A549 (cell line): ENCODE measurements around the gene ASPG. TPM values are rescaled to one million over a fixed set of nuclear protein-coding genes. Genes with fewer than 3 reads are reported as not detected.

Experiments
- ATAC-seq, 2 experiments: fragments of 200-7000 bp in 1 of 2; fragments of >200 bp in 1 of 2; cut with Nextera tagmentation in 1 of 2; cut with Tn5 transposase in 1 of 2; 3 replicates each; pipeline versions ENCODE4 v1.8.0 to v1.9.1; 2018 to 2020; ENCODE audit warnings: mild to moderate bottlenecking in 1 of 2, moderate library complexity in 1 of 2
- CTCF ChIA-PET: fragments of 300-600 bp; sonication (Branson Sonifier 250); formaldehyde crosslinking; extraction: SDS; loops from one replicate; lab custom pipeline; 2021; ENCODE audit warnings: antibody characterized with exemption, inconsistent platforms; lab: Yijun Ruan, JAX
- POLR2A ChIA-PET: fragments of 350-600 bp; formaldehyde crosslinking; extraction: SDS; loops from one replicate; lab custom pipeline; 2021; ENCODE audit warnings: antibody characterized with exemption, inconsistent platforms; lab: Yijun Ruan, JAX
- DNase-seq, 2 experiments: peaks; one replicate each; pipeline versions ENCODE4 v3.0.0 to v3.0.0-alpha.2; 2011 to 2016; ENCODE audit warnings: low read depth in 1 of 2, low spot score in 1 of 2
- FAIRE-seq: peaks from 2 replicates; lab custom pipeline; 2011; peaks lifted over from hg19 to GRCh38; lab: Jason Lieb, UNC
- H3K27ac ChIP-seq, 2 experiments: fragments of >200 bp; sonication (Bioruptor Twin); formaldehyde crosslinking; 3 replicates each; pipeline ENCODE4 v1.5.1; 2016 to 2017
- H3K4me1 ChIP-seq: fragments of >200 bp; sonication (Bioruptor Twin); formaldehyde crosslinking; 3 replicates; pipeline ENCODE4 v1.6.1; 2016
- H3K4me2 ChIP-seq: fragments of >200 bp; sonication (Bioruptor Twin); formaldehyde crosslinking; 3 replicates; pipeline ENCODE4 v1.6.1; 2016
- H3K4me3 ChIP-seq: fragments of >200 bp; sonication (Bioruptor Twin); formaldehyde crosslinking; 3 replicates; pipeline ENCODE4 v1.5.1; 2016
- H3K9me3 ChIP-seq: fragments of >200 bp; sonication (Bioruptor Twin); formaldehyde crosslinking; 3 replicates; pipeline ENCODE4 v1.6.1; 2016
- CHD4 ChIP-seq: fragments of 200-600 bp; sonication (generic); IDR thresholded peaks from 2 replicates; pipeline ENCODE4 v1.6.1; 2016; ENCODE audit warnings: antibody characterized with exemption, mild to moderate bottlenecking, borderline replicate concordance
- EHMT2 ChIP-seq: fragments of 200-600 bp; sonication (generic); IDR thresholded peaks from 2 replicates; pipeline ENCODE4 v1.6.1; 2016; ENCODE audit warnings: antibody characterized with exemption, low read depth, mild to moderate bottlenecking, moderate library complexity
- EP300 ChIP-seq, 2 experiments: fragments of >200 bp; sonication (Bioruptor Twin); formaldehyde crosslinking; IDR thresholded peaks; 2 replicates in 1 of 2; 3 replicates in 1 of 2; pipeline ENCODE4 v1.6.1; 2016 to 2017
- ESRRA ChIP-seq: fragments of 150-350 bp; IDR thresholded peaks from 2 replicates; pipeline ENCODE4 v1.6.1; 2014; ENCODE audit warnings: mild to moderate bottlenecking, low read length, borderline replicate concordance
- FOXS1 ChIP-seq: fragments of 250-450 bp; sonication (Bioruptor Pico); IDR thresholded peaks from 2 replicates; pipeline ENCODE4 v1.5.0; 2020; ENCODE audit warnings: mild to moderate bottlenecking, moderate library complexity
- HOXA7 ChIP-seq: fragments of 250-450 bp; sonication (Bioruptor Pico); IDR thresholded peaks from 2 replicates; pipeline ENCODE4 v1.5.0; 2020; ENCODE audit warnings: mild to moderate bottlenecking, moderate library complexity
- JUNB ChIP-seq: fragments of >200 bp; sonication (Bioruptor Twin); formaldehyde crosslinking; IDR thresholded peaks from 2 replicates; pipeline ENCODE4 v1.6.1; 2016
- KDM1A ChIP-seq: fragments of 200-600 bp; sonication (generic); IDR thresholded peaks from 2 replicates; pipeline ENCODE4 v1.6.1; 2016; ENCODE audit warnings: low read depth, mild to moderate bottlenecking
- KDM5A ChIP-seq: fragments of 200-600 bp; sonication (generic); IDR thresholded peaks from 2 replicates; pipeline ENCODE4 v1.6.1; 2016; ENCODE audit warnings: antibody characterized with exemption, mild to moderate bottlenecking
- MAX ChIP-seq: IDR thresholded peaks from 2 replicates; pipeline ENCODE4 v1.6.1; 2012
- MAZ ChIP-seq: fragments of 150-350 bp; IDR thresholded peaks from 2 replicates; pipeline ENCODE4 v1.6.1; 2014; ENCODE audit warnings: antibody characterized with exemption, low read depth, low read length, borderline replicate concordance
- NFE2L2 ChIP-seq: fragments of 150-350 bp; conservative IDR thresholded peaks from 2 replicates; pipeline ENCODE4 v1.6.1; 2014; ENCODE audit warnings: low read length
- NPAS2 ChIP-seq: fragments of 250-450 bp; sonication (Bioruptor Pico); IDR thresholded peaks from 2 replicates; pipeline ENCODE4 v1.8.0; 2022; ENCODE audit warnings: mild to moderate bottlenecking, moderate library complexity, borderline replicate concordance
- PHF8 ChIP-seq: fragments of 200-600 bp; sonication (generic); IDR thresholded peaks from 2 replicates; pipeline ENCODE4 v1.6.1; 2016; ENCODE audit warnings: low read depth, mild to moderate bottlenecking, antibody characterized with exemption, moderate library complexity, borderline replicate concordance
- POLR2AphosphoS2 ChIP-seq: conservative IDR thresholded peaks from 2 replicates; pipeline ENCODE4 v1.6.1; 2012; ENCODE audit warnings: low read length, improper control_type of control experiment, inconsistent platforms
- RARB ChIP-seq: fragments of 250-450 bp; sonication (Bioruptor Pico); IDR thresholded peaks from 2 replicates; pipeline ENCODE4 v1.8.0; 2021; ENCODE audit warnings: mild to moderate bottlenecking, moderate library complexity
- RCOR1 ChIP-seq: fragments of 150-350 bp; IDR thresholded peaks from 2 replicates; pipeline ENCODE4 v1.6.1; 2014; ENCODE audit warnings: antibody characterized with exemption, low read length, low read depth
- WGBS: methylation state at CpG from one replicate; pipeline ENCODE4 v1.1.6; 2017; ENCODE audit errors: missing lambda C conversion rate; 5-methylcytosine and 5-hydroxymethylcytosine counted together
- polyA plus RNA-seq, 4 experiments: library from polyadenylated mRNA; depleted of rRNA in 3 of 4; stranded (reverse); fragments of >200 nt; fragmentation: RNase III in 1 of 4; extraction: RNeasy Plus Mini Kit Qiagen cat#74134 plus additional on column Dnase treatment in 1 of 4; gene quantifications; 2 replicates in 3 of 4; 3 replicates in 1 of 4; pipeline ENCODE4 v1.2.3, GENCODE V29; 2011 to 2017
- TF ChIP-seq, protein P1 (sequence below): fragments of 200-600 bp; sonication (generic); IDR thresholded peaks from 2 replicates; pipeline ENCODE4 v1.6.1; 2016; ENCODE audit warnings: antibody characterized with exemption, mild to moderate bottlenecking, moderate library complexity
- TF ChIP-seq, protein P2 (sequence below): fragments of >200 bp; sonication (Bioruptor Twin); formaldehyde crosslinking; IDR thresholded peaks from 3 replicates; pipeline ENCODE4 v1.5.1; 2016

ASPG gene
- polyA plus RNA-seq, 2 of the 4 experiments (the other 2 are of a cell fraction): not detected

DNA sequence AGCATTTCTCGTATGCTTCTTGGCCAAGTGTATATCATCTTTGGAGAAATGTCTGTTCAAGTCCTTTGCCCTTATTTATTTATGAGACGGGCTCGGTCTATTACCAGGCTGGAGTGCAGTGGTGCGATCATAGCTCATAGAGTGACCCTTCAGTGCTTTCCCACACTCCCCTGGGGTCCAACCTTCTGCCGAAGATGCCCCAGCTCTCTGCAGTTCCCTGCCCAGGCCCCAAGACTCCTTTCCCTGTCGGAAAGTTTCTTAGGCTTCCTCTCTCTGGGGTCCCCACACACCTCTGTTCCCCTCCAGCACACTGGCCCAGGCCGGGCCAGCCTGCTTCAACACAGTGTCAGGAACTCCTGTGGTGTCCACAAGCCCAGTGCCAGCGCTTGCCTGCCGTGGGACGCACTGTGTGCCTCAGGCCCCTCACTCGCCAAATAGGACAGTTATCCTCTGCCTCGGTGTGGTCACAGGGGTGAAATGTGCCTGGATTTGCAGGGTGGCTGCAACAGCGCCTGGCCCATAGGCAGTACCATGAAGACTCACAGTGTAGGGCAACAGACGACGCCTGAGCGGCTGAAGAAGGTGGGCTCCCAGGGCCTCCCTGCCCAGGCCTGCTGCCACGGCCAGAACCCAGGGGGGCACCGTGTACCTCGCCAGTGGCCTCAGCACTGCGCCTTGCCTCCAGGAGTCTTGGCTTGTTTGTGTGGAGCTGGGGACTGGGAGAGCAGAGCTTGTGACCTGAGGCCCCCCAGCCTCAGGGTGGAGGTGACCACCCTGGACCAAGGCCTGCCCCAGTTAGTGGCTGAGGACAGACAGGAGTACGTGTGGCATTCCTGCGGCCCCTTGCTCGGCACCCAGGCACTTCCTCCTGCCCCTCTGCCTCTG lies 4.9 kb upstream of the ASPG start:
- H3K4me1 ChIP-seq: no peaks in the 10 kb centered on the region; the same call in 2 of the 3 replicates
- FAIRE-seq (no peak), ATAC-seq (no peak), DNase-seq (no peak)
- H3K4me2 ChIP-seq: no peak overlapping the region
- H3K27ac ChIP-seq: no peak overlapping the region
- H3K4me3 ChIP-seq: no peak overlapping the region
- 65% methylated on average over 15 of the region's 23 CpGs for WGBS
- ChIA-PET POLR2A (no interaction called here), CTCF (interaction anchor here (1.9 to 6.1 kb wide), 2 partner anchors 14 to 482 kb away, joined by 6 to 112 read pairs; no protein-coding TSS in a partner anchor)
- no peaks in the 10 kb centered on the region for H3K9me3 ChIP-seq
- TF ChIP-seq RCOR1 (no peak), POLR2AphosphoS2 (no peak)

GRCh38 chr14:104081261-104081835 lies 4.2 kb upstream of the ASPG start:
- Histone ChIP-seq H3K4me3 (no peak overlapping the region), H3K27ac (no peak overlapping the region), H3K4me1 (no peaks in the 10 kb centered on the region; the same call in 2 of the 3 replicates), H3K9me3 (no peaks in the 10 kb centered on the region), H3K4me2 (no peak overlapping the region)
- POLR2A ChIA-PET: no interaction called here
- FAIRE-seq (no peak), DNase-seq (no peak), ATAC-seq (no peak)
- WGBS: 65% methylated on average over 17 of the region's 17 CpGs
- TF ChIP-seq ESRRA (no peak), JUNB (no peak), KDM1A (no peak), MAZ (no peak), FOXS1 (CRISPR knock-in tag) (no peak), EHMT2 (no peak), CHD4 (no peak)
- CTCF ChIA-PET: interaction anchor here (1.9 to 6.1 kb wide), 3 partner anchors 13 to 482 kb away, joined by 6 to 112 read pairs (median 24); no protein-coding TSS in a partner anchor

GRCh38 chr14:104081951-104082464 lies 3.5 kb upstream of the ASPG start:
- POLR2A ChIA-PET: no interaction called here
- DNase-seq (no peak), FAIRE-seq (no peak)
- H3K4me2 ChIP-seq: no peak overlapping the region
- no peak overlapping the region for H3K4me3 ChIP-seq
- TF ChIP-seq, protein P1, sequence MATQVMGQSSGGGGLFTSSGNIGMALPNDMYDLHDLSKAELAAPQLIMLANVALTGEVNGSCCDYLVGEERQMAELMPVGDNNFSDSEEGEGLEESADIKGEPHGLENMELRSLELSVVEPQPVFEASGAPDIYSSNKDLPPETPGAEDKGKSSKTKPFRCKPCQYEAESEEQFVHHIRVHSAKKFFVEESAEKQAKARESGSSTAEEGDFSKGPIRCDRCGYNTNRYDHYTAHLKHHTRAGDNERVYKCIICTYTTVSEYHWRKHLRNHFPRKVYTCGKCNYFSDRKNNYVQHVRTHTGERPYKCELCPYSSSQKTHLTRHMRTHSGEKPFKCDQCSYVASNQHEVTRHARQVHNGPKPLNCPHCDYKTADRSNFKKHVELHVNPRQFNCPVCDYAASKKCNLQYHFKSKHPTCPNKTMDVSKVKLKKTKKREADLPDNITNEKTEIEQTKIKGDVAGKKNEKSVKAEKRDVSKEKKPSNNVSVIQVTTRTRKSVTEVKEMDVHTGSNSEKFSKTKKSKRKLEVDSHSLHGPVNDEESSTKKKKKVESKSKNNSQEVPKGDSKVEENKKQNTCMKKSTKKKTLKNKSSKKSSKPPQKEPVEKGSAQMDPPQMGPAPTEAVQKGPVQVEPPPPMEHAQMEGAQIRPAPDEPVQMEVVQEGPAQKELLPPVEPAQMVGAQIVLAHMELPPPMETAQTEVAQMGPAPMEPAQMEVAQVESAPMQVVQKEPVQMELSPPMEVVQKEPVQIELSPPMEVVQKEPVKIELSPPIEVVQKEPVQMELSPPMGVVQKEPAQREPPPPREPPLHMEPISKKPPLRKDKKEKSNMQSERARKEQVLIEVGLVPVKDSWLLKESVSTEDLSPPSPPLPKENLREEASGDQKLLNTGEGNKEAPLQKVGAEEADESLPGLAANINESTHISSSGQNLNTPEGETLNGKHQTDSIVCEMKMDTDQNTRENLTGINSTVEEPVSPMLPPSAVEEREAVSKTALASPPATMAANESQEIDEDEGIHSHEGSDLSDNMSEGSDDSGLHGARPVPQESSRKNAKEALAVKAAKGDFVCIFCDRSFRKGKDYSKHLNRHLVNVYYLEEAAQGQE: no peak
- TF ChIP-seq EP300 (IDR thresholded peaks at IDR 0.05) (no peak), JUNB (no peak), PHF8 (no peak), KDM1A (no peak), HOXA7 (CRISPR knock-in tag) (no peak), CHD4 (no peak), NFE2L2 (no peak), NPAS2 (no peak), MAZ (no peak), MAX (no peak), KDM5A (no peak), RARB (CRISPR knock-in tag) (no peak)
- TF ChIP-seq, protein P2, sequence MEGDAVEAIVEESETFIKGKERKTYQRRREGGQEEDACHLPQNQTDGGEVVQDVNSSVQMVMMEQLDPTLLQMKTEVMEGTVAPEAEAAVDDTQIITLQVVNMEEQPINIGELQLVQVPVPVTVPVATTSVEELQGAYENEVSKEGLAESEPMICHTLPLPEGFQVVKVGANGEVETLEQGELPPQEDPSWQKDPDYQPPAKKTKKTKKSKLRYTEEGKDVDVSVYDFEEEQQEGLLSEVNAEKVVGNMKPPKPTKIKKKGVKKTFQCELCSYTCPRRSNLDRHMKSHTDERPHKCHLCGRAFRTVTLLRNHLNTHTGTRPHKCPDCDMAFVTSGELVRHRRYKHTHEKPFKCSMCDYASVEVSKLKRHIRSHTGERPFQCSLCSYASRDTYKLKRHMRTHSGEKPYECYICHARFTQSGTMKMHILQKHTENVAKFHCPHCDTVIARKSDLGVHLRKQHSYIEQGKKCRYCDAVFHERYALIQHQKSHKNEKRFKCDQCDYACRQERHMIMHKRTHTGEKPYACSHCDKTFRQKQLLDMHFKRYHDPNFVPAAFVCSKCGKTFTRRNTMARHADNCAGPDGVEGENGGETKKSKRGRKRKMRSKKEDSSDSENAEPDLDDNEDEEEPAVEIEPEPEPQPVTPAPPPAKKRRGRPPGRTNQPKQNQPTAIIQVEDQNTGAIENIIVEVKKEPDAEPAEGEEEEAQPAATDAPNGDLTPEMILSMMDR: no peak
- TF ChIP-seq, all 56 proteins: peak for 0
- Histone ChIP-seq H3K27ac (no peak overlapping the region), H3K9me3 (no peaks in the 10 kb centered on the region), H3K4me1 (no peaks in the 10 kb centered on the region; the same call in 2 of the 3 replicates)
- WGBS: 71% methylated on average over 15 of the region's 15 CpGs
- CTCF ChIA-PET: interaction anchor here (1.3 to 4.5 kb wide), 2 partner anchors 11 to 13 kb away, joined by 3 to 24 read pairs; no protein-coding TSS in a partner anchor
- ATAC-seq: no peak
